Liver (tissue), 9 donors: ENCODE results near the gene ECSCR. TPM values are rescaled to one million over a fixed set of nuclear protein-coding genes. Genes with fewer than 3 reads are reported as not detected.
A peak's percentile ranks its signal among the peaks of the same experiment; 100 is the strongest.
"Not testable (repeated sequence)": the region's sequence is repeated elsewhere in the genome, so short reads cannot be mapped to it uniquely, and the experiment has no call there.

ENCODE experiments used
- DNase-seq: peaks from one replicate; pipeline ENCODE4 v3.0.0-alpha.2; 2017; ENCODE audit warnings: low spot score
- H3K27ac ChIP-seq, 2 donors: one replicate each; pipeline ENCODE4 v1.7.0; 2013; ENCODE audit warnings: inconsistent platforms in 2 of 2, low read length in 2 of 2, control low read depth in 1 of 2, low read depth in 1 of 2, mild to moderate bottlenecking in 1 of 2
- H3K27me3 ChIP-seq, 4 donors: one replicate each; pipeline versions ENCODE4 v1.6.1 to v1.7.0; 2013; ENCODE audit warnings: low read length in 3 of 4, inconsistent platforms in 1 of 4, mild to moderate bottlenecking in 1 of 4, moderate library complexity in 1 of 4; ENCODE audit not compliant: control insufficient read depth in 4 of 4, insufficient read depth in 4 of 4
- H3K36me3 ChIP-seq, 4 donors: one replicate each; pipeline versions ENCODE4 v1.6.1 to v1.7.0; 2013; ENCODE audit warnings: low read length in 3 of 4, mild to moderate bottlenecking in 3 of 4, low read depth in 1 of 4, moderate library complexity in 1 of 4; ENCODE audit not compliant: control insufficient read depth in 4 of 4, insufficient read depth in 3 of 4
- H3K4me1 ChIP-seq, 4 donors: one replicate each; pipeline versions ENCODE4 v1.6.1 to v1.7.0; 2013; ENCODE audit warnings: low read length in 3 of 4, mild to moderate bottlenecking in 3 of 4, moderate library complexity in 1 of 4; ENCODE audit not compliant: control insufficient read depth in 4 of 4, insufficient read depth in 4 of 4
- H3K4me3 ChIP-seq, 3 donors: one replicate each; pipeline versions ENCODE4 v1.6.1 to v1.7.0; 2013; ENCODE audit warnings: low read length in 3 of 3, control low read depth in 1 of 3, low read depth in 1 of 3, mild to moderate bottlenecking in 1 of 3
- H3K9ac ChIP-seq, 2 donors: one replicate each; pipeline ENCODE4 v1.7.0; 2013; ENCODE audit warnings: low read length in 2 of 2, mild to moderate bottlenecking in 2 of 2, moderate library complexity in 2 of 2, control low read depth in 1 of 2, low read depth in 1 of 2
- H3K9me3 ChIP-seq, 4 donors: one replicate each; pipeline versions ENCODE4 v1.6.1 to v1.7.0; 2013; ENCODE audit warnings: low read length in 3 of 4; ENCODE audit not compliant: control insufficient read depth in 4 of 4
- ATF3 ChIP-seq: IDR thresholded peaks from 2 replicates; pipeline ENCODE4 v1.6.1; 2016; ENCODE audit warnings: antibody characterized with exemption
- CTCF ChIP-seq: fragments of 150-350 bp; IDR thresholded peaks from 2 replicates; pipeline ENCODE4 v1.5.1; 2017; ENCODE audit warnings: improper control_type of control experiment, low read depth, low read length; ENCODE audit not compliant: missing input control
- EGR1 ChIP-seq, 2 donors: IDR thresholded peaks; 2 replicates each; pipeline ENCODE4 v1.6.1; 2016 to 2018; ENCODE audit warnings: antibody characterized with exemption in 2 of 2, low read depth in 2 of 2
- FOXA1 ChIP-seq: IDR thresholded peaks from 2 replicates; pipeline ENCODE4 v1.6.1; 2016; ENCODE audit warnings: antibody characterized with exemption
- FOXA2 ChIP-seq: IDR thresholded peaks from 2 replicates; pipeline ENCODE4 v1.6.1; 2016; ENCODE audit warnings: antibody characterized with exemption
- GABPA ChIP-seq, 2 donors: IDR thresholded peaks in 1 of 2; conservative IDR thresholded peaks in 1 of 2; 2 replicates each; pipeline ENCODE4 v1.6.1; 2016; ENCODE audit warnings: antibody characterized with exemption in 2 of 2, mild to moderate bottlenecking in 1 of 2, moderate library complexity in 1 of 2
- HNF4A ChIP-seq, 2 donors: conservative IDR thresholded peaks; 2 replicates each; pipeline ENCODE4 v1.6.1; 2016; ENCODE audit warnings: antibody characterized with exemption in 2 of 2, mild to moderate bottlenecking in 2 of 2
- HNF4G ChIP-seq: IDR thresholded peaks from 2 replicates; pipeline ENCODE4 v1.6.1; 2016; ENCODE audit warnings: antibody characterized with exemption
- JUND ChIP-seq, 2 donors: IDR thresholded peaks; 2 replicates each; pipeline ENCODE4 v1.6.1; 2016; ENCODE audit warnings: antibody characterized with exemption in 2 of 2
- MAX ChIP-seq: IDR thresholded peaks from 2 replicates; pipeline ENCODE4 v1.6.1; 2016; ENCODE audit warnings: antibody characterized with exemption
- NR2F2 ChIP-seq: IDR thresholded peaks from 2 replicates; pipeline ENCODE4 v1.6.1; 2016; ENCODE audit warnings: antibody characterized with exemption
- RAD21 ChIP-seq, 2 donors: IDR thresholded peaks; 2 replicates each; pipeline ENCODE4 v1.6.1; 2016; ENCODE audit warnings: antibody characterized with exemption in 2 of 2, mild to moderate bottlenecking in 2 of 2
- REST ChIP-seq: IDR thresholded peaks from 2 replicates; pipeline ENCODE4 v1.6.1; 2016; ENCODE audit warnings: antibody characterized with exemption, mild to moderate bottlenecking
- RXRA ChIP-seq, 2 donors: IDR thresholded peaks; 2 replicates each; pipeline ENCODE4 v1.6.1; 2017 to 2018; ENCODE audit warnings: antibody characterized with exemption in 2 of 2, mild to moderate bottlenecking in 1 of 2
- SP1 ChIP-seq: IDR thresholded peaks from 2 replicates; pipeline ENCODE4 v1.6.1; 2018; ENCODE audit warnings: antibody characterized with exemption, mild to moderate bottlenecking
- TAF1 ChIP-seq: conservative IDR thresholded peaks from 2 replicates; pipeline ENCODE4 v1.6.1; 2016; ENCODE audit warnings: antibody characterized with exemption, mild to moderate bottlenecking
- YY1 ChIP-seq: IDR thresholded peaks from 2 replicates; pipeline ENCODE4 v1.6.1; 2016; ENCODE audit warnings: antibody characterized with exemption, mild to moderate bottlenecking
- ZBTB33 ChIP-seq: IDR thresholded peaks from 2 replicates; pipeline ENCODE4 v1.6.1; 2016; ENCODE audit warnings: antibody characterized with exemption
- WGBS: extraction: QIAGEN DNeasy Blood & Tissue Kit; methylation state at CpG from one replicate; pipeline ENCODE4 v1.1.7; 2013; 5-methylcytosine and 5-hydroxymethylcytosine counted together
- polyA plus RNA-seq, 2 donors: library from polyadenylated mRNA; stranded (reverse) in 1 of 2; unstranded in 1 of 2; fragments of 200-250 nt in 1 of 2; fragments of >200 nt in 1 of 2; fragmentation: Nextera tagmentation in 1 of 2; extraction: Ambion mirVana in 1 of 2; gene quantifications; one replicate each; pipeline versions ENCODE4 v1.2.1 to v1.2.3, GENCODE V29; 2013 to 2015
- total RNA-seq, 2 donors: library from RNA; depleted of rRNA; stranded (reverse); fragments of >200 nt; gene quantifications; one replicate each; pipeline ENCODE4 v1.2.3, GENCODE V29; 2014
- donor health status: healthy.
- donor health status: healthy.
- donor health status: healthy.
- donor health status: healthy.
- donor health status: healthy.

The ECSCR gene
- total and polyA plus RNA-seq, 4 donors = 3.2 to 4.9 (median 3.5) TPM

GRCh38 chr5:139486201-139486600, 23.7 kb upstream of the ECSCR start:
- TF ChIP-seq RAD21 (IDR thresholded peaks at IDR 0.05) (no peak), ZBTB33 (no peak), RXRA (IDR thresholded peaks at IDR 0.05) (no peak), EGR1 (IDR thresholded peaks at IDR 0.05; ENCODE audit: low read depth in 2 of 2) (no peak), FOXA1 (no peak), CTCF (no peak), SP1 (no peak), REST (no peak), MAX (no peak), NR2F2 (no peak), ATF3 (no peak), YY1 (no peak), GABPA (IDR thresholded peaks at IDR 0.05 in 1 of 2, conservative IDR thresholded peaks at IDR 0.05 in 1 of 2) (no peak), HNF4A (conservative IDR thresholded peaks at IDR 0.05) (no peak), TAF1 (no peak), JUND (IDR thresholded peaks at IDR 0.05) (no peak), FOXA2 (no peak), HNF4G (no peak)
- 87% methylated on average over 7 of the region's 7 CpGs for WGBS
- Histone ChIP-seq H3K4me1 (peaks cover 0 to 4% (median 0%) of the 10 kb centered on the region in 4 donors), H3K4me3 (no peak overlapping the region), H3K27ac (no peak overlapping the region), H3K27me3 (no peaks in the 10 kb centered on the region), H3K9me3 (no peaks in the 10 kb centered on the region), H3K36me3 (no peaks in the 10 kb centered on the region), H3K9ac (no peak overlapping the region)
- no peak for DNase-seq

- H3K27ac ChIP-seq = peak overlapping the region; percentile 74 to 77
- not testable (repeated sequence) for H3K27me3 ChIP-seq, H3K4me3 ChIP-seq, H3K4me1 ChIP-seq, H3K9ac ChIP-seq, H3K36me3 ChIP-seq, DNase-seq, H3K9me3 ChIP-seq
- WGBS = 72% methylated on average over 6 of the region's 6 CpGs
Observed at GRCh38 chr5:139482890-139483208, 20.3 kb upstream of the ECSCR start.
